CD4-positive, alpha-beta T cell treated with Interleukin-4 for 4 hours (primary cell): ENCODE measurements around the gene ARRDC3.

Experiments
- DNase-seq: peaks from one replicate; pipeline ENCODE4 v3.0.0-alpha.2; 2020

The ARRDC3 gene

GRCh38 chr5:91383956-91384300, 811 bp upstream of the ARRDC3 start:
- peak; percentile 15 for DNase-seq

GRCh38 chr5:91382530-91383026, 539 bp downstream of the ARRDC3 start:
- peak; percentile 55 for DNase-seq

- DNase-seq: peak; percentile 93
Measured at GRCh38 chr5:91381774-91382359, 1.2 kb downstream of the ARRDC3 start.

GRCh38 chr5:91381239-91381773, 1.8 kb downstream of the ARRDC3 start:
- no peak for DNase-seq

DNA sequence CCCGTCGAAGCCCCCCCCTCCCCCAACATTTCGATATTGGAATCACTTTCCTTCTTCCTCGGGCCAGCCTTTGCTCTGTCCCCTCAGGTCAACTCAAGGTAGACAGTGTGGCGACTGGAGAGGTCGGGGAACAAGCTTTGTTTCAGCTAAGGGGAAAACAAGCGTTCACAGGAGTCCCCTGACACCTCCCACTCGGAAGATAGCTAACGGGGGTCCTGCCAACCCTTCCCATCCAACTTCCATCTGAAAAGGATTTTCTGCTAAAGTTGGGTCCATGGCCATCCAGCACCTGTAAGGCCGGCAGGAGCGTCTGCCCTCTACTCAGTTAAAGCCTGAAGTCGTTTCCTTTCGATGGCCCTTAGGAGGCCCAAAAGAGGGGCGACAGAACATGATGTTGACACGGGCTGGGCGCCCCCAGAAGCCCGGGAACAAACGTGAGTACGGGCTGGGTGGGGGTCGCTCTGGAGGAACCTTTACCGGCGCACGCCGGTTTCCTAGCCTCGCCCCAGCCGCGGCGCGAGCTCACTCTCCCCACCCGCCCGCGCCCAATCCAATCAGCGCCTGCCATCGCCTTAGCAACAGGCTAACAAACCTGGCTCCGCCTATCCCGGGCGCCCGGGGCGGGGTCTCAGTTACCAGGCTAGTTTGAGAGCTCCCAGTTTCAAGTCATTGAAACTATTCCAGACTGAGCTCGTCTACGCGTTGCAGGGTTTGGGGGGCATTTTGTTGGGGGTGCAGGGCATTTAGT, 2.5 kb downstream of the ARRDC3 start:
- DNase-seq: peak; percentile 99

DNA sequence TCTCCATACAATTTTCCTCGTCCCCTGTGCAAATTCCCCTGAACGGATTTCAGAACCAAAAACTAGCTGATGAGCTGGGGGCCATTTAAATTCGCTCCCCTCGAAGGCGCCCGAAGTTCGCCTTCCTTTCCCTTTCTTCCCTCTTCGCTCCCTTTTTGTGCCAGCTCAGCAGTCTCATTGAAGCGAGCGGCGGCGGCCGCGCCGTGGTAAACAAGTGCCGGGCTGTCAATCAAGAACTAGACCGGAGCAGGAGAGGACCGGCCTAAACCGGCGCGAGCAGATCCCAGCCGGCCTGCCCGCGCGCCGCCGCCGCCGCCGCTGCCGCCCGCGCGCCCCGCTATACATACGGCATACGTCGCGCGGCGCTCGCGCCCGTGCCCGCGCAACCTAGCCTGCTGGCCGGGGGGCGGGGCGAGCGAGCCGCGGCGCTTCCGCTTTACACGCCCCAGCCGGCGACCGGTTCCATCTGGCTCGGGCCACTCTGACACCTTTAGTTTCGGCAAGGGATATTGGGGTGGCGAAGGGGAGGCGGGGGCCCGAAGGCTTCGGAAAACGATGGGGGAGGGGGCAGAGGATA, 3.1 kb downstream of the ARRDC3 start:
- DNase-seq: peak; percentile 98

- DNase-seq: no peak
Measured at GRCh38 chr5:91379246-91379913, 3.7 kb downstream of the ARRDC3 start.

- DNase-seq: no peak
Measured at GRCh38 chr5:91378752-91379211, 4.3 kb downstream of the ARRDC3 start.

DNA sequence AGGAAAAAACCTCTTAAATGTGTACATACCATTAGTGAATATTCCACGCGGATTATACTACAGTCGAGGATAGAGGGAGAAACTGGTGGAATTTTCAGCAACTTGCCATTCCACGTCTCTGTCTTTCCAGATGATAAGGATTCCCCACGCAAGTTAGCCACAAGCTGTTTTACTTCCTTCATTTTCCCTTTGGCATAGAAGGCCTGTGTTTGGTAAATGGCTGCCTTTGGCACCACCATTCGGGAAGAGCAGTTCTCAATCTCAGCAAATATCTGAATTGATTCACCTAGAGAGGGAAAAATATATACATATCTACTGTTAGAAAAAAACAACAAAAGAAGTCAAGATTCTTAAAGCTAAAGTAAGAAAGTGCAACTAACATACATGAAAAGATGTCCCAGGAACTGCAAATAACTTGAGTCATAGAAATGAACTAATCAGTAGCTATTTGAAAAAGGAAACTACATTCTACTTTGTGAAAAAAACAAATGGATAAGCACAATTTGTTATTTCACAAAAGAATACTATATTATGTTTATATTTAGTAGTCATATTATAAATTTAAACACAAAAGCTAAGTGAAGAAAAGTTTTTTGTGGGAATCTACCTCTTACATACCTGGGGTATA, 8.1 kb downstream of the ARRDC3 start:
- DNase-seq: no peak

DNA sequence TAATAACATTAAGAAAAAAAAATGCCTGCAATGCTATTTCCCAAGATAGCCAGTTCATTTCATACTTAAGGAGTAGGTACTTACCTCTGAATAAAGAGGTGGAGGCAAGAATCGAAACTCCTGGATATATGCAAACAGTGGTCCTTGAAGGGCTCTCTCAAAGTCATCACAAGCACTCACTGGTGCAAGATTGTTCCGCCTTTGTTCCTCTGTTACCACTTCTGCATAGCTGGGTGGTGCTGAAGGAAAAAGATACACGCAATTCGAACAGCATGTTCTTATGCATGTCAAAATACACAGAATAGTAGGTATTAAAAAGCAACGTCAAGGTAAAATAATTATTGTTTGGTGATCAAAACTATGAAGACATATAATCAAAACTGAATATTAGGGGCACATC, 9.5 kb downstream of the ARRDC3 start:
- no peak for DNase-seq

DNA sequence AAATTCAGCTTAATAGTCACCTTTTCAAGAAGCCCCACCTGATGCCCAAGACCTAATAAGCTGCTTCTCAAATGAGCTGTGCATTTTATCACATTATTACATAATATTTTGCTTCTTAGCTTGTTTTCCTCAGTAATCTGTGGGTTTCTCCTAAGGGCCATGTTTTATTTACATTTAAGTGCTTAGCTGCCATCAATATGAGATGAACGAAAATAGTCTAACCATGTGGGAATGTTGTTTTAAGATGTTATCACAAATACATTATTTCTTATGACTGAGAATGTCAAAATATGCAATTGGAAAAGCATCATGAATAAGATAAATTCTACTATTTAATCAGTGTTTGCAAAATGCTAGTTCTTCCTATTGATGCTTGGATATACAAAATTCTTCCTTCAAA, 10.1 kb downstream of the ARRDC3 start:
- DNase-seq: no peak

- no peak for DNase-seq
Measured at GRCh38 chr5:91369480-91369879, 13.6 kb downstream of the ARRDC3 start.

DNA sequence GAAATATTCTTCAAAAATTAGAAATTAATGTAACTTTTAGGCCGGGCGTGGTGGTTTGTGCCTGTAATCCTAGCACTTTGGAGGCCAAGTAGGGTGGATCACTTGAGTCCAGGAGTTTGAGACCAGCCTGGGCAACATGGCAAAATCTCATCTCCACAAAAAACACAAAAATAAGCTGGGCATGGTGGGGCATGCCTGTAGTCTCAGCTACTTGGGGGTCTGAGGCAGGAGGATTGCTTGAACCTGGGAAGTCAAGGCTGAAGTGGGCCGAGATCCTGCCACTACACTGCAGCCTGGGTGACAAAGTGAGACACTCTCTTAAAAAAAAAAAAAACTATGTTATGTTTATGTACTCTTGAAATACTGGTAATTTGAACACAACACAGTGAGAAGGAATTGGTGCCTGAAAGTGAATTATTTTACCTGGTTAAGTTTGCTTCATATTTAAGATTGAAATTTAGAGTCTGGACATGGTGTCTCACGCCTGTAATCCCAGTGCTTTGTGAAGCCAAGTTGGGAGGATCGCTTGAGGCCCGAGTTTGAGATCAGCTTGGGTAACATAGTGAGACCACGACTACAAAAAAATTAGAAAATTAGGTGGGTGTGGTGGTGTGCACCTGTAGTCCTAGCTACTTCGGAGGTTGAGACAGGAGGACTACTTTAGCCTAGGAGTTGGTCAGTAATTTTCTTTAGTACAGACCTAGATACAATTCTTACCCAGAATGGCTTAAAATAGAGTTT, 15.0 kb downstream of the ARRDC3 start:
- no peak for DNase-seq

GRCh38 chr5:91367344-91367743, 15.8 kb downstream of the ARRDC3 start:
- DNase-seq: no peak

DNA sequence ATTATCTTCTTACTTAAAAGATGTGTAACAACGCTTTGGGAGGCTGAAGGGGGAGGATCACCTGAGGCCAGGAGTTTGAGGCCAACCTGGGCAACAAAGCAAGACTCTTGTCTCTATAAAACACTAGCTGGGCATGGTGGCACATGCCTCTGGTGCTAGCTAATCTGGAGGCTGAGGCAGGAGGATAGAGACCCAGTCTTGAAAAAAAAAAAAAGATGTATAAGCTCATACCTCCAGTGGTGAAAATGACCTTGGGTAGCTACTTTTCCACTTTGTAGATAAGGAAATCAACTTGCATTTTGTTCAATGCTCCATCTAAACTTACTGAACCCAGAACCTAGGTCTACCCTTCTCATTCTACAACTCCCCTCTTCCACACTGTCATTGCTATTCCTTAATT, 16.6 kb downstream of the ARRDC3 start:
- DNase-seq: no peak

GRCh38 chr5:91365498-91365897, 17.6 kb downstream of the ARRDC3 start:
- no peak for DNase-seq

GRCh38 chr5:91362935-91363334, 20.2 kb downstream of the ARRDC3 start:
- no peak for DNase-seq

DNA sequence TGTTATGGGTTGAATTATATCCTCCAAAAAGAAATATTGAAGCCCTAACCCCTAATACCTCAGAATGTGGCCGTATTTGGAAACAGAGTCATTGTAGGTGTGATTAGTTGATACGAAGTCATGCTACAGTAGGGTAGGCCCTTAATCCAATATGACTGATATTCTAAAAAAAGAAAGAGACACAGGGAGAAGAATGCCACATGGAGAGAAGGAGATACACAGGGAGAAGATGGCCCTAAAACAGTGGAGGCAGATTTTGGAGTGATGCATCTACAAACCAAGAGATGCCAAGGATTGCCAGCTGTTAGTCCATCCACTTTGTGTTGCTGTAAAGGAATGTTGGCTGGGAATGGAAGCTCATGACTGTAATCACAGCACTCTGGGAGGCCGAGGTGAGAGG, 21.3 kb downstream of the ARRDC3 start:
- DNase-seq: no peak

GRCh38 chr5:91361055-91361701, 21.9 kb downstream of the ARRDC3 start:
- DNase-seq: peak; percentile 12

GRCh38 chr5:91359962-91360609, 23.0 kb downstream of the ARRDC3 start:
- DNase-seq: no peak

- no peak for DNase-seq
Measured at GRCh38 chr5:91357806-91358205, 25.3 kb downstream of the ARRDC3 start.
